ENCODE data around the gene EPS15.

DNA sequence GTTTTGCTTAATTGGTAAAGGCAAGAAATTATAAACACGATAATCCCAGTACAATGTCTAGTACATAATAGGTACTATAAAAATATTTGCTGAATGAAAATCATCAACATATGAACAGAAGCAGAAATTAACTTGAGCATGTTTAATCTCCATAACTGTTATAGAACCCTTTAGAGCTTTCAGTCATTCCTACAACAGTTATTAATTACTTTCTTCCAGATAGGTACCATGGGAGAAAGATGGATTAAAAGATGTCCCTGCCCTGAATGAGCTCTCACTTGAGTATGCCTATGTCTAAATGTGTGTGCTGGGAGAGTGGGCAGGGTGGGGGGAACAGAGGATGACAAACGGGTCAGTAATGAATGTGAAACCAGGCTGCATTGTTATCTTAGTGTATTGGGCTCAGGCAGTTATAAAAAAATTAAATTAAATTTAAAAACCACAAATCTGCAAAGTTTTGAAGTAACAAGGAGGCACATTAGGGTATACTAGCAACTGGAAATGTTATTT is 2.4 kb downstream of the EPS15 start:
- TF ChIP-seq, protein P1, sequence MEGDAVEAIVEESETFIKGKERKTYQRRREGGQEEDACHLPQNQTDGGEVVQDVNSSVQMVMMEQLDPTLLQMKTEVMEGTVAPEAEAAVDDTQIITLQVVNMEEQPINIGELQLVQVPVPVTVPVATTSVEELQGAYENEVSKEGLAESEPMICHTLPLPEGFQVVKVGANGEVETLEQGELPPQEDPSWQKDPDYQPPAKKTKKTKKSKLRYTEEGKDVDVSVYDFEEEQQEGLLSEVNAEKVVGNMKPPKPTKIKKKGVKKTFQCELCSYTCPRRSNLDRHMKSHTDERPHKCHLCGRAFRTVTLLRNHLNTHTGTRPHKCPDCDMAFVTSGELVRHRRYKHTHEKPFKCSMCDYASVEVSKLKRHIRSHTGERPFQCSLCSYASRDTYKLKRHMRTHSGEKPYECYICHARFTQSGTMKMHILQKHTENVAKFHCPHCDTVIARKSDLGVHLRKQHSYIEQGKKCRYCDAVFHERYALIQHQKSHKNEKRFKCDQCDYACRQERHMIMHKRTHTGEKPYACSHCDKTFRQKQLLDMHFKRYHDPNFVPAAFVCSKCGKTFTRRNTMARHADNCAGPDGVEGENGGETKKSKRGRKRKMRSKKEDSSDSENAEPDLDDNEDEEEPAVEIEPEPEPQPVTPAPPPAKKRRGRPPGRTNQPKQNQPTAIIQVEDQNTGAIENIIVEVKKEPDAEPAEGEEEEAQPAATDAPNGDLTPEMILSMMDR (IDR thresholded peaks at IDR 0.05; ENCODE audit: insufficient read depth, low read length, poor library complexity, severe bottlenecking): no peak
- no peak for TF ChIP-seq EZH2phosphoT487 (conservative IDR thresholded peaks at IDR 0.05; ENCODE audit: low read length)
